SK-N-SH treated with all-trans-retinoic acid at 6 μM for 48 hours (cell line): Measurements from ENCODE around the gene HELZ.

Source experiments
- ATAC-seq: fragments of 200-7000 bp; cut with Tn5 transposase; 3 replicates; pipeline ENCODE4 v1.9.1; 2020; ENCODE audit warnings: mild to moderate bottlenecking, moderate library complexity
- ARNTL ChIP-seq: fragments of 450-650 bp; formaldehyde crosslinking; IDR thresholded peaks from 2 replicates; pipeline ENCODE4 v1.5.0; 2020; ENCODE audit warnings: low read depth, mild to moderate bottlenecking, moderate library complexity, borderline replicate concordance
- BACH2 ChIP-seq: fragments of 250-450 bp; sonication (Bioruptor Pico); IDR thresholded peaks from 2 replicates; pipeline ENCODE4 v1.9.0; 2021; ENCODE audit warnings: mild to moderate bottlenecking, borderline replicate concordance
- CSDC2 ChIP-seq: fragments of 250-450 bp; sonication (Bioruptor Pico); IDR thresholded peaks from 2 replicates; pipeline ENCODE4 v1.5.0; 2020; ENCODE audit warnings: mild to moderate bottlenecking, moderate library complexity
- ESRRG ChIP-seq: fragments of 250-450 bp; sonication (Bioruptor Pico); IDR thresholded peaks from 2 replicates; pipeline ENCODE4 v1.6.1; 2021; ENCODE audit warnings: mild to moderate bottlenecking
- GLIS3 ChIP-seq: fragments of 250-450 bp; sonication (Bioruptor Pico); IDR thresholded peaks from 2 replicates; pipeline ENCODE4 v1.5.0; 2020; ENCODE audit warnings: mild to moderate bottlenecking, moderate library complexity
- ISL1 ChIP-seq: fragments of 250-450 bp; sonication (Bioruptor Pico); IDR thresholded peaks from 2 replicates; pipeline ENCODE4 v2.1.2; 2022; ENCODE audit warnings: mild to moderate bottlenecking, moderate library complexity
- PPARA ChIP-seq: fragments of 250-450 bp; sonication (Bioruptor Pico); IDR thresholded peaks from 2 replicates; pipeline ENCODE4 v1.5.0; 2020; ENCODE audit warnings: mild to moderate bottlenecking, borderline replicate concordance
- SNAI2 ChIP-seq: fragments of 250-450 bp; sonication (Bioruptor Pico); IDR thresholded peaks from 2 replicates; pipeline ENCODE4 v1.5.0; 2020; ENCODE audit warnings: mild to moderate bottlenecking, moderate library complexity
- ZC3H10 ChIP-seq: fragments of 250-450 bp; sonication (Bioruptor Pico); IDR thresholded peaks from 2 replicates; pipeline ENCODE4 v1.5.1; 2021; ENCODE audit warnings: mild to moderate bottlenecking, moderate library complexity
- ZFP3 ChIP-seq: fragments of 250-450 bp; sonication (Bioruptor Pico); IDR thresholded peaks from 2 replicates; pipeline ENCODE4 v1.5.0; 2020; ENCODE audit warnings: mild to moderate bottlenecking, moderate library complexity
- ZNF565 ChIP-seq: fragments of 450-650 bp; formaldehyde crosslinking; conservative IDR thresholded peaks from 2 replicates; pipeline ENCODE4 v1.5.0; 2020; ENCODE audit warnings: low read depth, mild to moderate bottlenecking, moderate library complexity
- ZNF70 ChIP-seq: fragments of 450-650 bp; formaldehyde crosslinking; IDR thresholded peaks from 2 replicates; pipeline ENCODE4 v1.5.0; 2020; ENCODE audit warnings: mild to moderate bottlenecking, moderate library complexity
- TF ChIP-seq, protein P1 (sequence below): fragments of 250-450 bp; sonication (Bioruptor Pico); IDR thresholded peaks from 2 replicates; pipeline ENCODE4 v1.5.1; 2021; ENCODE audit warnings: mild to moderate bottlenecking, moderate library complexity
- TF ChIP-seq, protein P2 (sequence below): fragments of 250-450 bp; sonication (Bioruptor Pico); IDR thresholded peaks from 2 replicates; pipeline ENCODE4 v1.8.0; 2020; ENCODE audit warnings: mild to moderate bottlenecking, moderate library complexity, borderline replicate concordance
- TF ChIP-seq, protein P3 (sequence below): fragments of 250-450 bp; sonication (Bioruptor Pico); IDR thresholded peaks from 2 replicates; pipeline ENCODE4 v1.5.0; 2020; ENCODE audit warnings: mild to moderate bottlenecking, moderate library complexity
- TF ChIP-seq, protein P4 (sequence below): fragments of 250-450 bp; sonication (Bioruptor Pico); IDR thresholded peaks from 2 replicates; pipeline ENCODE4 v1.5.1; 2020; ENCODE audit warnings: low read depth, mild to moderate bottlenecking, moderate library complexity

HELZ gene

DNA sequence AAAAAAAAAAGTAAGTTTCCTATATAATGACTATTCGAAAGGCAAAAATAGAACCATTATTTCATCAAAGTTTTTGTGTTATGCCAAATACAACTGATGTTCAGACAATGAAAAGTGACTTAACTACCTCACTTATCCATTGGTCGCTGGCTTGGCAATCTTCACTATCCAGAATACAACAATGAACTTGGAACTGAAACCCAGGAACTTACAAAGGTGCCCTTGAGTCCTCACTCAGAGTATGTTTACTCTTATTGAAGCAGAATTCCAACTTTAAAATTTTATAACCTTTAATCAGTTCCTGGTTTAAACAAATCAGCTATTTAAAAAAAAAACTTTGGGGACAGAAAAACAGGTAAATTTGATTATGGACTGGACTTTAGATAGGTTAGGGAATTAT is 34.1 kb downstream of the HELZ start:
- TF ChIP-seq ARNTL (CRISPR knock-in tag) (no peak), PPARA (CRISPR knock-in tag) (no peak), SNAI2 (no peak), GLIS3 (CRISPR knock-in tag) (no peak)
- TF ChIP-seq, protein P1, sequence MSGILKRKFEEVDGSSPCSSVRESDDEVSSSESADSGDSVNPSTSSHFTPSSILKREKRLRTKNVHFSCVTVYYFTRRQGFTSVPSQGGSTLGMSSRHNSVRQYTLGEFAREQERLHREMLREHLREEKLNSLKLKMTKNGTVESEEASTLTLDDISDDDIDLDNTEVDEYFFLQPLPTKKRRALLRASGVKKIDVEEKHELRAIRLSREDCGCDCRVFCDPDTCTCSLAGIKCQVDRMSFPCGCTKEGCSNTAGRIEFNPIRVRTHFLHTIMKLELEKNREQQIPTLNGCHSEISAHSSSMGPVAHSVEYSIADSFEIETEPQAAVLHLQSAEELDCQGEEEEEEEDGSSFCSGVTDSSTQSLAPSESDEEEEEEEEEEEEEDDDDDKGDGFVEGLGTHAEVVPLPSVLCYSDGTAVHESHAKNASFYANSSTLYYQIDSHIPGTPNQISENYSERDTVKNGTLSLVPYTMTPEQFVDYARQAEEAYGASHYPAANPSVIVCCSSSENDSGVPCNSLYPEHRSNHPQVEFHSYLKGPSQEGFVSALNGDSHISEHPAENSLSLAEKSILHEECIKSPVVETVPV (CRISPR knock-in tag): no peak
- TF ChIP-seq, protein P2, sequence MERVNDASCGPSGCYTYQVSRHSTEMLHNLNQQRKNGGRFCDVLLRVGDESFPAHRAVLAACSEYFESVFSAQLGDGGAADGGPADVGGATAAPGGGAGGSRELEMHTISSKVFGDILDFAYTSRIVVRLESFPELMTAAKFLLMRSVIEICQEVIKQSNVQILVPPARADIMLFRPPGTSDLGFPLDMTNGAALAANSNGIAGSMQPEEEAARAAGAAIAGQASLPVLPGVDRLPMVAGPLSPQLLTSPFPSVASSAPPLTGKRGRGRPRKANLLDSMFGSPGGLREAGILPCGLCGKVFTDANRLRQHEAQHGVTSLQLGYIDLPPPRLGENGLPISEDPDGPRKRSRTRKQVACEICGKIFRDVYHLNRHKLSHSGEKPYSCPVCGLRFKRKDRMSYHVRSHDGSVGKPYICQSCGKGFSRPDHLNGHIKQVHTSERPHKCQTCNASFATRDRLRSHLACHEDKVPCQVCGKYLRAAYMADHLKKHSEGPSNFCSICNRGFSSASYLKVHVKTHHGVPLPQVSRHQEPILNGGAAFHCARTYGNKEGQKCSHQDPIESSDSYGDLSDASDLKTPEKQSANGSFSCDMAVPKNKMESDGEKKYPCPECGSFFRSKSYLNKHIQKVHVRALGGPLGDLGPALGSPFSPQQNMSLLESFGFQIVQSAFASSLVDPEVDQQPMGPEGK (CRISPR knock-in tag): no peak
- TF ChIP-seq, all 23 proteins: peak for 0

DNA sequence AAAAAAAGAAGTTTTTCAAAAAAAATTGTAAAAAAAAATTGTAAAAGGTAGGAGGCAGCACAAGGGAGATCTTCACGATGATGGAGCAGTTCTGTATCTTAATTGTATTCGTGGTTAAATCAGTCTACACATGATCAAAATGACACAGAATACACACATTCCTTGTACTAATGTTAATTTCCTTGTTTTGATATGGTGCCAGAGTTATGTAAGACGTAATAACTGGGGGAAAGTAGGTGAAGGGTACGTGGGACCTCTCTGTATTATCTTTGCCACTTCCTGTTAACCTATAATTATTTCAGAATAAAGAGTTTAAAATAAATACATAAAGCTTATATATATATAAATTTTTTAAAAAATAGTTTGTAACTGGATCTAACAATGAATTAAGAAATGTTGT is 36.8 kb downstream of the HELZ start:
- TF ChIP-seq SNAI2 (no peak), PPARA (CRISPR knock-in tag) (no peak), CSDC2 (CRISPR knock-in tag) (no peak), ZFP3 (CRISPR knock-in tag) (no peak), ESRRG (no peak), ZNF565 (CRISPR knock-in tag) (no peak)
- TF ChIP-seq, protein P1 (CRISPR knock-in tag): no peak
- TF ChIP-seq, protein P3, sequence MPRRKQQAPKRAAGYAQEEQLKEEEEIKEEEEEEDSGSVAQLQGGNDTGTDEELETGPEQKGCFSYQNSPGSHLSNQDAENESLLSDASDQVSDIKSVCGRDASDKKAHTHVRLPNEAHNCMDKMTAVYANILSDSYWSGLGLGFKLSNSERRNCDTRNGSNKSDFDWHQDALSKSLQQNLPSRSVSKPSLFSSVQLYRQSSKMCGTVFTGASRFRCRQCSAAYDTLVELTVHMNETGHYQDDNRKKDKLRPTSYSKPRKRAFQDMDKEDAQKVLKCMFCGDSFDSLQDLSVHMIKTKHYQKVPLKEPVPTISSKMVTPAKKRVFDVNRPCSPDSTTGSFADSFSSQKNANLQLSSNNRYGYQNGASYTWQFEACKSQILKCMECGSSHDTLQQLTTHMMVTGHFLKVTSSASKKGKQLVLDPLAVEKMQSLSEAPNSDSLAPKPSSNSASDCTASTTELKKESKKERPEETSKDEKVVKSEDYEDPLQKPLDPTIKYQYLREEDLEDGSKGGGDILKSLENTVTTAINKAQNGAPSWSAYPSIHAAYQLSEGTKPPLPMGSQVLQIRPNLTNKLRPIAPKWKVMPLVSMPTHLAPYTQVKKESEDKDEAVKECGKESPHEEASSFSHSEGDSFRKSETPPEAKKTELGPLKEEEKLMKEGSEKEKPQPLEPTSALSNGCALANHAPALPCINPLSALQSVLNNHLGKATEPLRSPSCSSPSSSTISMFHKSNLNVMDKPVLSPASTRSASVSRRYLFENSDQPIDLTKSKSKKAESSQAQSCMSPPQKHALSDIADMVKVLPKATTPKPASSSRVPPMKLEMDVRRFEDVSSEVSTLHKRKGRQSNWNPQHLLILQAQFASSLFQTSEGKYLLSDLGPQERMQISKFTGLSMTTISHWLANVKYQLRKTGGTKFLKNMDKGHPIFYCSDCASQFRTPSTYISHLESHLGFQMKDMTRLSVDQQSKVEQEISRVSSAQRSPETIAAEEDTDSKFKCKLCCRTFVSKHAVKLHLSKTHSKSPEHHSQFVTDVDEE (CRISPR knock-in tag): no peak
- no peak for ATAC-seq

More for the DNA sequence above, 34.1 kb downstream of the HELZ start:
- ATAC-seq: no peak

DNA sequence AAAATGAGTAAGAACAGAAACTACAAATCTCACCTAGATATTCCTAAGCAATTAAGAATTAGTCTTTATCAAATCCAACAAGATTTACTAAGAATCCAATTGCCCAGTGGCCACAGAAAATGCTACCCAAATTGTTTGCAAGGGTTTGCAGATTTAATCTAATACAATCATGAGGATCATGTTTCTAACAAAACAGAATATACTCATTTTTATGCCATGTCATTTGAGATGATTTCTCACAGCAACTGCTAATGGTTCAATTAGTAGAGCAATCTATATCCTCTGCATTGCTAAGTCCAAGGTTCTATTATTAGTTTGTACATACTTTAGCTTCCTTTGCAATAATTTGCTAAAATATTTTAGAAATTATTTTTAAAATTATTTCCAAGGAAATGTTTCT is 41.2 kb downstream of the HELZ start:
- ATAC-seq: no peak
- TF ChIP-seq, protein P1 (CRISPR knock-in tag): no peak
- TF ChIP-seq ESRRG: no peak

DNA sequence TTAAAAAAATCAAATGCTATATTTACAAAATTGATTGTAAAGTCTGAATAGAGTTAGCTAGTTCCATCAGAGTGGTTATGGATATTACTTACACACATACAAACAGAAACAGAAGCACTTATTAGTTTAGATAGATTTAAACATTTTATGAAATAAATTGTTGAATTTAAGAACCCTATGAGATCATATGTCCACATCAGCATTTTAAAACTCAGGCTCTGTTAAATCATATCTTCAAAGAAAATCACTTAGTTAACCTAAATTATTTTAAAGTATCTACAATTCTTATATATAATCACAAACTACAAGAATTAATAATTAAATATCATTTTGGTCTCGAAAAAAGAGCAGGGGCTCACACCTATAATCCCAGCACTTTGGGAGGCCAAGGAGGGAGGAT is 42.5 kb downstream of the HELZ start:
- no peak for ATAC-seq
- TF ChIP-seq ISL1: no peak
- TF ChIP-seq, protein P4, sequence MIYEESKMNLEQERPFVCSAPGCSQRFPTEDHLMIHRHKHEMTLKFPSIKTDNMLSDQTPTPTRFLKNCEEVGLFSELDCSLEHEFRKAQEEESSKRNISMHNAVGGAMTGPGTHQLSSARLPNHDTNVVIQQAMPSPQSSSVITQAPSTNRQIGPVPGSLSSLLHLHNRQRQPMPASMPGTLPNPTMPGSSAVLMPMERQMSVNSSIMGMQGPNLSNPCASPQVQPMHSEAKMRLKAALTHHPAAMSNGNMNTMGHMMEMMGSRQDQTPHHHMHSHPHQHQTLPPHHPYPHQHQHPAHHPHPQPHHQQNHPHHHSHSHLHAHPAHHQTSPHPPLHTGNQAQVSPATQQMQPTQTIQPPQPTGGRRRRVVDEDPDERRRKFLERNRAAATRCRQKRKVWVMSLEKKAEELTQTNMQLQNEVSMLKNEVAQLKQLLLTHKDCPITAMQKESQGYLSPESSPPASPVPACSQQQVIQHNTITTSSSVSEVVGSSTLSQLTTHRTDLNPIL: no peak
- no peak for TF ChIP-seq PPARA (CRISPR knock-in tag)
- TF ChIP-seq ZNF565 (CRISPR knock-in tag): no peak
- TF ChIP-seq ZC3H10 (CRISPR knock-in tag): no peak
- TF ChIP-seq, protein P2 (CRISPR knock-in tag): no peak
- TF ChIP-seq BACH2 (CRISPR knock-in tag): no peak
- TF ChIP-seq ZNF70: no peak
- TF ChIP-seq, all 23 proteins: peak for 0
